Suppressor macrophage (primary cell): ENCODE data around the gene TVP23C.
A peak's percentile ranks its signal among the peaks of the same experiment; 100 is the strongest.
"Not testable (repeated sequence)": the region's sequence is repeated elsewhere in the genome, so short reads cannot be mapped to it uniquely, and the experiment has no call there.

Source experiments
- DNase-seq, 4 experiments: peaks; one replicate each; pipeline ENCODE4 v3.0.0-alpha.2; 2020 to 2022

TVP23C gene

GRCh38 chr17:15526292-15527218 lies 36.7 kb downstream of the TVP23C start:
- DNase-seq = peak; percentile 54 to 71 (median 64)

DNA sequence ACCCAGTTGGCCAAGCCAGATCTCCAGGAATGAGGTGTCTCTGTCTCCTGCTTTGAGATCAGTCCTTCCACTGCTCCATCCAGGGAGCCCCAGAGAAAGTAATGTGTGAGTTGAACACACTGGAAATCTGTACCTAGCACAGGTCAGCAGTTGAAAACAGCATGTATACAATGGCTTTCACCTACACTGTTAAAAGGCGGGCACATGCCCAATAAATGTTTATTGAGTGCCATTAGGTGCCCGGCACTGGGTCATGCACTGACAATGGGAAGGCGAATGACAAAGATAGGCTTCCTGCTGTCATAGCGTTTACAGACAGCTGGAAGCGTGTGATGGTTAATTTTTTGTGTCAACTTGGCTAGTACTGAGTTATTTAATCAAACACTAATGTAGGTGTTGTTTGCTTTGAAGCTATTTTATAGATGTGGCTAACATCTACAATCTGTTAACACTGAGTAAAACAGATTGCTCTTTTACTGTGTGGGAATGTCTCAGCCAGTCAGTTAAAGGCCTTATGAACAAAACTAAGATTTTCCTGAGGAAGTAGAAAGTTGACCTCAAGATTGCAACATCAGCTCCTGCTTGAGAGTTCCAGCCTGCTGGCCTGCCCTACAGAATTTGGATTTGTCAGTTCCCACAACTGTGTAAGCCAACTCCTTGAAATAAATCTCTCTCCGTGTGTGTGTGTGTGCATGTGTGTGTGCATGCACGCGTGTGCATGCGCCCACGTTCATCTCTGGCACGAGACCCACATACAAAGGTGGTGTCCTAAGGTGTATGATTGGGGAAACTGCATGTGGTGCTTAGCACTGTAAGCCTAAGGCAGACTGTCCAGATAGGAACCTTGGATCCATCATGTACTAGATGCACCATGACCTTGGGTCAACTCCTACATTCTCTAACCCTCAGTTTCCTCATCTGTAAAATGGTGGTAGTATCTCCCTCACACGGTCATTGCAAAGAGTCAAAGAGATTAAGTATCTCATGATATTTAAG lies 38.0 kb downstream of the TVP23C start:
- peak; percentile 47 to 81 (median 72) for DNase-seq

GRCh38 chr17:15516150-15516549 lies 47.1 kb downstream of the TVP23C start:
- no peak for DNase-seq

GRCh38 chr17:15514469-15514868 lies 48.8 kb downstream of the TVP23C start:
- no peak for DNase-seq

DNA sequence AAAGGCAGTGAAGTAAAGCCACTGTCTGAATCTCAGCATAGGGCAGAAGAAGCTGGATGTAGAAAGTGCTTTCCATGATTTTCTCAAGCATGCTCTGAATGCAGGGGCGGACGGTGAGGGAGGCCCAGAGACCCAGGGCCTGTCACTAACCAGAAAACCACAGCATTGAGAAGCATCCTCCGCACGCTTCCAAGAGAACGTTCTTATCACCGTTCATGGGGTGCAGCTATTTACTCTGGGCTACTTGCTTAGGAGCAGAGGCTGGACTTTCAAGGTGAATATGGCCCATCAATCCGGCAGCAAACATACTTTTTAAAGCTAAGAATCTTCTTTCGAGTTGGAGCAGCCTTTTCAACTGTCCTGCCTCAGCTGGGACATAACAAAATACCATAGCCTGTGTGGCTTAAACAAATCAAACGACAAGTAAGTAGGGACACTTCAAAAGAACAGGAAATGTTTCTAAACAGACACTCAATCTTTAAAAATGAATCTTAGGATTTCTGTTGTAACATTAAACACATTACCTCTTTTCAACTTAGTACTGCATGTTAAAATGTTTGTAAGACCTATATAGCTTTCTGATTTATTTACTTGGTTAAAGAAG lies 49.3 kb downstream of the TVP23C start:
- DNase-seq = no peak

DNA sequence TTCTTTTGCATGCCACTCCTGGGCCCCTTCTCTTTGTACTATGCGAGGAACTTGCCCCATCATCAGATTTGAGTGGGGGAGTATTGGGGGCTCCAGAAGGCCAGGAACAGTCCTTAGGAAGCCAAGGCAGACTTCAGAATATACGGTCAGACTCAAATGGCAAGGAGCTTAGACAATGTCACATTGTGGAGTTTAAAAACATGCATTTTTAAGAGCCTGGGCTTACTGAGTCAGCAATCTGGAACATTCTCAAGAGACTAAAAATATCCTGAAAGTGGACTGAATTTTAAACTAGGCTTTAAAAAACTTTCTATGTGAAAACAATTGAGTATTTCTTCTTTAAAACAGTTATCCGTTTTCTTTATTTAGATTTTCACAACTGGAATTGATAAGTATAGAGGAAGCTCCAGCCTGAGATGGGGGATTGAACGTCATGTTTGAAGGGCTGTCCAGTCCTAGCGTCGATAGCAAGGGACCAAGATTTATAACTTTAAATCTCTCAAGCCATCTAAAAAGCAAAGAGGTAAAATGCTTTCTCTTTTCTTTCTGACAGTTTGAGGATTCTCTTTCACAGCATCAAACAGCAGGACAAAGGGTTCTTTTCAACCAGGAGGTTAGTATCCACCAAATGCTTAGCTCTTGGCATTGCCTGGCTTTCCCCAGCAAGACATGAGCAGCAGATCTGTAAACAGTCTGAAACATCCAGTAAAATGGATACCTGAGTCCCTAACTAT lies 50.1 kb downstream of the TVP23C start:
- no peak for DNase-seq

- no peak for DNase-seq
Measured at GRCh38 chr17:15512071-15512709, 51.1 kb downstream of the TVP23C start.

DNA sequence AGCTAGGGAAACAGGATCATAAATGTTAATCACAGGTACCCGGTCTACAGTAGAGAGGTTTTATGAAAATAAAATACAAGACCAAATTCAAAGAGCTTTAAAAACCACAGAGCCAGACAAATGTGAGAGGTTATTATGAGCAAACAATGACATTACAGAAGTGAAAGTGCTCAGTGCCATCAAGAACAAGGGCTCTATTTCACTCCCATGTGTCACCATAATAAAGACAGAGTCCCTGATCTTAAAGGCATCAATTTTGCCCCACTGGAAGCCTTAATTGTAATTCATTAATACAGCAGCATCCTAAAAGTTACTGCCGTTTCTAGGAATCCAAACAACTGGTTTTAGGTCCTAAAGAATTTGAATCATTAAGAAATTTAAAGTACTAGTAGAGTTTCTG lies 52.1 kb downstream of the TVP23C start:
- DNase-seq = peak in 2 of 4 experiments; percentile 34 to 43

DNA sequence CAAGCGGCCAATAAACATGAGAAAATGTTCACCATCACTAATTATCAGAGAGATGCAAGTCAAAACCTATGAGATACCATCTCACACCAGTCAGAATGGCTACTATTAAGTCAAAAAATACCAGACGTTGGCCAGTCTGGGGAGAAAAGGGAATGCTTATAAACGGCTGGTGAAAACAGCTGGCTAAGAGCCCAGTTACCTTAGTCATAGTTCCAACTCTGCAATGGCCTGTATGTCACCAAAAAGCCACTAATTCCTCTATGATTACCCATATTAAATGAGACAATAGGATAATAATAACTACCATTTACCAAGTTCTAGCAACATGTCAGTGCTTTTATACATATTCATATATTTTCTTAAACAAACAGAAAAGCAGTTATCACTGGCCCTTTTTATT lies 52.9 kb downstream of the TVP23C start:
- peak in 2 of 4 experiments; percentile 14 to 32 for DNase-seq

DNA sequence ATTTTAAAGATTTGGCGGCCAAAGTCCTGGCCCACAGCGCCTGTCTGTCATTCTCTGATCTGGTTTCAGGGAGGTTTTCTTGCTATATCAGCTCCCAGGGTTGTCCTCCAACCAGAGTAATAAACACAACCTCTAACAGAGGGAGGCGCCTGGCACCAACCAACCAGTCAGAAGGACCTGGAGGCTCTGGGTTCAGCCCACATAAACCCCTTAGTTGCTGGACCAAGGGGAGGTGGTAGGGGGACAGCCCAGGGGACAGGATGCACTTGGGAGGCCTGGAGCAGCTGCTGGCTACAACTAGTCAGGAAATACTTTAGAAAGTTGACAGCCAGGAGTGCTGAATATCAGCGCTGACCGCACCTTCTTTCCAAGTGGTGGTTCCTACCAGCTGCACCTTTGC lies 54.2 kb downstream of the TVP23C start:
- DNase-seq = no peak

DNA sequence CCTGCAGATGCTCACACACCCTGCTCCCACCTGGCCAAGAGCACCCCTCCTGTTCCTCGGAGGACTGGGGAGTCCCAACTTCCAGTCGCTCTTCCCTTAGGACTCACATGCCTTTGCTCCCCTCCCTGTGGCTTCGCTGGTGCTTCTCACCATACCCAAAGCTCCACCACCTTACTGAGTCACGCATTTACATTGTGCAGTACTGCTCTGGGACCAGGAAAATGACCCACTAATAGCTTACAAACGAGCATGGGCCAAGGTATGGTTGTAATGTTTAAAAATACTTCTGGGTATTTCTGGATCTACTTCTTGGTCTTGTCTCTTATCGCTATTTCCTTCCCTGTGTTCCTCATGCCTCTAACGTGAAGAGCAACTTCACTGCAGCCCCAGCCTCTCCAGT lies 54.8 kb downstream of the TVP23C start:
- DNase-seq = no peak

DNA sequence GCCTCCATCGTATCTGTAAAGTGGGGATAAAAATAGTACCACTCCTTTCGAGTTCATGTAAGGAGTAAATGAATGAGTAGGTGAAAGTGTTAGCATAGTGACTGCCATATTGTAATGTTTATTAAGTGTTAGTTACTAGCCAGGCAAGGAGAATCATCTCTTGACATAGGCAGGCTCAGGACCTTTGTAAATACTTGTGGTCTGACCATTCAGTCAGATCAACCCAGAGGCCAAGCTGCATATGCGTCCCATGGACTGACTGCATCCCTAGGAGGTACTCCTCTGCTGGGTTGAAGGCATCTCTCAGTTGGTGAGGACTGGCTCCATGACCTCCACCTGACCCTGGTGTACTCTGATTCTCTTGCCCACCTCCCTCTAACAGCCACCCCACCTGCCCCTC lies 55.4 kb downstream of the TVP23C start:
- no peak for DNase-seq

GRCh38 chr17:15507001-15507400 lies 56.3 kb downstream of the TVP23C start:
- DNase-seq = no peak

- not testable (repeated sequence) for DNase-seq
Measured at GRCh38 chr17:15505708-15506107, 57.6 kb downstream of the TVP23C start.

DNA sequence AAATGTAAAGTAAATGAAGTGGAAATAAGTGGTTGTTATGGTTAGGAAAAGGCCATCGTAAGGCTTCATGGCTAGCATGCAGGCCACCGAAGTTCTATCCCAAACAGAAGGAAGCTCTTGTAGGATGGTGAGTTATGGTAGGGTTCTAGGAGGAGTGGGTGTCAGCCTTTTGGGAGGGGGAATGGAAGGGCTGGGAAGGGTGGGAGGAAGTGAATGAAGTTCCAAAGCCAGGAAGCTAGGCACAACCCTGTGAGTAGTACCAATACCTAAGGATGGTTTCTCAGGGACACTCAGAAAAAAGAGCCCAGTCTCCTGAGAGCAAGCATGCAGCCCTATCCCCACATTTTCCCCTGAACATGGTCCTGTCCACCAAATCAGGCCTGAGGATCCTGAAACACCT lies 59.6 kb downstream of the TVP23C start:
- no peak for DNase-seq

DNA sequence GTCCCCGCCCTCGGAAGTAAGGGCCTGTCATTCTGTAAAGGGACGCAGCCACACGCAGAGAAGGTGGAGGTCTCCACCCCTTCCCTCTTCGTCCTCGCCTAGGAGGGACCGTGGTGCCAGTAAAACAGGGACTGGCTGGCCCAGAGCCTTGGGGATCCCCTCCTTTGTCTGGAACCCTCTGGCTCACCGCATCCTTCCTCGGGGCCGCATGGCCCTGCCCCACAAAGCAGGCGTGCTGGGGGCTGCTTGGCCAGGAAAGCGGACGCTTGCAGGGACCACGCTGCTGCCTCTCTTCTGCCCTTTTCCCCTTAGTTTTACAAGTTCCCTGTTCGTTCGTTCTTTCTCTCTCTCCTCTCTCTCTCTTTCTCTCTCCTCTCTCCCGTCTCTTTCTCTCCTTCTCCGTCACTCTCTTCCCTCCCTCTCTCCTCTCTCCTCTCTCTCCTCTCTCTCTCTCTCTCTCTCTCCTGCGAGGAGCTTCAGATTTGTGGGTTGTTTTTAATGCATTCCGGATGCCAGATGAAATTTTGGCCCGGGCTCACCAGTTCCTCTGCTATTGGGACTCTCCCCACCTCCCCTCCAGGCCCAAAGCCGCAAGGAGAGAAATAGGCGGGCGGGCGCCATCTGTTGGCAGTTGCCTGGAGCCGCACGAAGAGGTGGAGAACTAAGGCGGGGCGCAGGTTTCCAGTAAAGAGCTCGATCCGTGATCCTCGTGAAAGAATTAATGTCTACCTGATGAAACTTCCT lies 60.7 kb downstream of the TVP23C start:
- peak; percentile 90 to 96 (median 94) for DNase-seq

DNA sequence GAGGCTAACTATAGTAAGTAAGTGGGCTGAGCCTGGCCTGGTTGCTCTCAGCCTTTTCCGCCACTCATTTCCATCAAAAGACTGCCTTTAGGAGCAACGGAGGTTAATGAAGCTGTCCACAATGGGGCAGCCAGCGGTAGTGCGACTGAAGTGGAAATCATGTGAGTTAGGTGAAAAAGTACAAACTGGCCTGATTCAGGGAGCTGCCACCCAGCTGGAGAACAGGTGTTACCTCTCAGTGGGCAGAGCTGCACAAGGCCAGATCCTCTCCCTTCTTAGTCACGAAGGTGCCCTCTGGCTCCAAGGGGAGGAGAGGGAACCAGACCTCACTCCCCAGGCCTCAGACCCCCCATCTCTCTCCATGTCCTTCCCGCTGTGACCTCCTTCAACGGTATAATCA lies 61.5 kb downstream of the TVP23C start:
- DNase-seq = no peak

DNA sequence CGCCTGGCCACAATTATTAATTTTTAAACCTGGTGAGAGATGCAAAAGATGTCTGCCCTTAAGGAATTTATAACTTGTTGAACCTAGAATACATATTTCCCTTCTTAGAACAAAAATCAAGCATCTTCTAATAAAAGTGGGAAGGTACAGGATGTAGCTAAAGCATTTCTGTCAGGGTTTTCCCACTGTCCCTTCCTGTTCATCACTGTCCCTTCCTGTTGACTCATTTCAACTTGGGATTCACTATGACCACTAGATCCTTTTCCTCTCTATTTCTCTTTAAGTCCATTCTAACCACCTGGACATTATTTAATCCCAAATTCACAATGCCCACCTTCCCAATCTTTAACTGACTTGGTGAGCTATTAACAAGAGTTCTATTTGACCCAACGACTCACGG lies 62.0 kb downstream of the TVP23C start:
- no peak for DNase-seq

DNA sequence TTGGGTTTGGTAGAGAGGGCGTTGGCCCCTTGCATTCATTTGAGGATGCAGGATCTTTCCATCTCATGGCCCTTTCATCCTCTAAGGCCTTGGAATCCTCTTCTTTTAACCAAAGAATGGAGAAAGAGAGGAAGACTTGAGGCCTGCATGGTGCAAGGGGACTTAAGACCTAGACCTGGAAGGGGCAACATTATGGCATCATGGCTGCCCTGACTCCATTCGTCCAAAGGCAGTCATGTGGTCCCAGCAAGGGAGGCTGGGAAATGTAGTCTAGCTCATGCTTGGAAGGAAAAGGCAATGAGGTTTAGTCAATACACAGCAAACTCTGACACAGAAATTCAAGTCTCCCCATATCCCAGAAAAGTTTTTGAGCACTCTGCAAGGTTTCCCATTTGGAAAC lies 65.2 kb downstream of the TVP23C start:
- no peak for DNase-seq

DNA sequence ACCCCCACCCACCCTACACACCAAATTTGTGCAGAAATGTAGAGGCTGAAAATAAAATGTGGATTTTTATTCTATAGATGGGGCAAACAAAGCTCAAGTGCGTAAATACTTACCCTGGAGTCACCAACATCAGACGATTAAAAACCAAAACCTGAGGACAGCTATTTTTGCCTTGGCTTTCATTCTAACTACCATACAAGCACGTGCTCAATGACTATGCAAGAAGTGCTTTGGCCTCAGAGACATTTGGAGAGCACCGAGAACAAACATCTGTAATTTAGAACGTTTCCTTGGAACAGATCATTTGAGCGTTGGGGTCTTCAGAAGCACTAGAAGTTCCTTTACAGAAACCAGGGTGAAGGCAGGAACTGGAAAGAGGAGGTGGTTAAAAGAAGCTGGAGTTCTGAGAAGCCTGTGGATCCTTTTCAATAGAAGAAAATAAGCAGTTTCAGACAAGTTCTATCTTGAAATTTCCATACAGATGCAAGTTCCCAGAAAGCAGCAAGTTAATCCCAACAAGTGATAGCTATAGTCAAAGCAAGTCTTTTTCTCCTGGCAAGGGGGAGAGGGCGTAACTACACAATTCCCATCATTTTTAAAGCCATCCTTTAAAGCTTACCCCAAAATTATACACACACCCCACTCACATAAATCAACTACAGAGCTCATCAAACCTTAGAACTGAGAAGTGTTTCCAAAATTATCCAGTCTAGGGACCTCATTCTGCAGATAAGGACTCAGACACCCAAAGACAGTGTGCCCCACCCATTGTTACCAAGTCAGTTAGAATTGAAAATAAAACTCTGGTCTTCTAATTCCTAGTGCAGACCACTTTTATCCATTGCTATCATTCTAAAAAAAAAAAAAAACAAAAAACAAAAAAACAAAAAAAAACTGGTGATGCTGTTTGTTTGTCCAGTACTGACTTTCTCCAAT lies 66.3 kb downstream of the TVP23C start:
- no peak for DNase-seq
